Stimulated activated CD8-positive, alpha-beta memory T cell treated with anti-CD3 and anti-CD28 coated beads, Interleukin-7, amount 100 ng/mL, for 24 hours (primary cell): ENCODE results near the gene JAML.

Source experiments
- DNase-seq: peaks from one replicate; pipeline ENCODE4 v3.0.0-alpha.2; 2020; ENCODE audit warnings: low read depth

The JAML gene, protein sequence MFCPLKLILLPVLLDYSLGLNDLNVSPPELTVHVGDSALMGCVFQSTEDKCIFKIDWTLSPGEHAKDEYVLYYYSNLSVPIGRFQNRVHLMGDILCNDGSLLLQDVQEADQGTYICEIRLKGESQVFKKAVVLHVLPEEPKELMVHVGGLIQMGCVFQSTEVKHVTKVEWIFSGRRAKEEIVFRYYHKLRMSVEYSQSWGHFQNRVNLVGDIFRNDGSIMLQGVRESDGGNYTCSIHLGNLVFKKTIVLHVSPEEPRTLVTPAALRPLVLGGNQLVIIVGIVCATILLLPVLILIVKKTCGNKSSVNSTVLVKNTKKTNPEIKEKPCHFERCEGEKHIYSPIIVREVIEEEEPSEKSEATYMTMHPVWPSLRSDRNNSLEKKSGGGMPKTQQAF

DNA sequence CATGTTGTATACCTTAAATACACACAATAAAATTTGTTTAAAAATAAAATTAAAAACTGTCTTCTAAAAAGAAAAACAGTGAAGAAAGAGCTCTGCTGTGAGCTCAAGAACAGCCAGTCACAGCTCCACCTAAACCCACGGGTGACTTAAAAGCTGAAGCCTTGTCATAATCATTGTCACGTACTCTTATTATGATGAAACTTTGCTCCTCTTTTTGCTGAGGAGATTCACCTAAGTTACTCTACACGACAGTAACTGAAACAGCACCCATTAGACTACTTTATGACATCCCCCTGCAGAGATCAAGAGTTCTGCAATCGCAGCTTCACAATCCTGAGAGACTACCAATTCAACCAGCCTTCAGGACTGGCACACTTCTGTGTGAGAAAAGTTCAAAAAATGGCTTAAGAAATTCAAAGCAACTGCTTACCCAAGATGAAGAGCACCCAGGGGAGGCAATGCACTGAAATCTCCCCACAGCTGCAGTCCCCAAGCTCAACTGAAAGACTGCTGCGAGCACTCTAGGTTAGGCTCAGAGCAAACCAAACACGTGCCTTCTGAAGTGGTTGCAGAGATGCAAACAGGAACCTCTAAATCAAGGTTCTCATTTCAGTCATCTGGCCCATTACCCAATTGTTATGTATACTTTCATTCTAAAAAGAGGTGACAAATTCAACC is at the start of gene JAML:
Gene JAML (minus strand): TSS at position 501 of the 678 bp plus-strand sequence. CDS start 10,145 bp downstream, outside the sequence.
- no peak for DNase-seq

DNA sequence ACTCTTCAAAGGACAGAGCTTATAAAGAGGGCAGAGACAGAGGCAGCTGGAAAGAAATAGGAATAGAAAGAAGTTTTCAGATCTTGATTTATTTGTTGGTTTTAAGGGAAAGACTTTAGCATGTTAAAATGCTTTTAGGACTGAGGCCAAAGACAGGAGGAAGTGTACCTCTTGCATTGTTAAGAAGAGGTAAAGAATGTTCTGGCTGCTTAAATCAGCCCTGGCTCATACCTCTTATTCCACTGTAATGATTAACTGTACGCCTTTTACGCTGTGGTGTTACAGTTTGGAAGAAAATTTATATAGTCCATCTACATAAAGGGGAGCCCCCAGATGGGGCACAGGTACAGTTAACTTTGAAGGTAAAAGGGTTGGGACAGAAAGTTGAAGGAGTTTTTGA is 49.4 kb upstream of the JAML start:
- no peak for DNase-seq

DNA sequence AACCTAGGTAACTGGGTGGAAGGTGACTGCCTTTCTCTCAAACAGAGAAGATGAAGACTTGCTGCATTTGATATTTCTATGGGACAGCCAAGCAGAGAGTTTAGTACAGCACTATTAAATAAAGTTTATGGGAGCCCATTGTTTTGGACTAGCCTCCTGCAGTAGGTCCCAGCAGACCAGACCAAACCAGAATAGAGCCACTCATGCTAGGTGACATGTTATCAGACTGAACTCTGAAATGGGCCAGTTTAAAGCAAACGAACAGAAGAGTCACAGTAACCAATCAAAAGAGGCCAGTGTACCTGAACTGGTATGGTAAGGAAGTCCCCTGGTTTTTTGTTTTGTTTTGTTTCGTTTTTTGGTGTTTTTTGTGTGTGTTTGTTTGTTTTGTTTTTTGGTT is 47.2 kb upstream of the JAML start:
- DNase-seq, result no peak

DNA sequence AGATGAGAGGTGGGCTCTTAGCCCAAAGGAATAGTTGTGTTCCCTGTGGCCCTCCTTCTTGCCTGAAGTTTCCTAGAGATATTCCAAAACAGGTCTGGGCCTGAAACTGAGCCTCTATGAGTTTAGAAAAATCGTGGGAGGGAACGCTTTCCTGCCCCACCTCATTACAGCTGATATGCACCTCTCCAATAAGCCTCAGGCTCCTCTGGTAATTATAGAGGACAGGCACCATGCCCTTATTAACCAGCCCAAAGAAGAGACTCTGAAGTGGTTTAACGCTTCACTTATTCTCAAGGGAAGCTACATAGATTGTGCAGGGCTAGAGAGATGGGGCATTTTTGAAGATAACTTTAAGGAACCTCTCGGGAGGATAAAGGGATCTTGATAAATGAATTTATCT is 42.7 kb upstream of the JAML start:
- no peak for DNase-seq

GRCh38 chr11:118265954-118266353 is 41.1 kb upstream of the JAML start:
- DNase-seq, result no peak

- DNase-seq, result no peak
Measured at GRCh38 chr11:118264569-118265465, 40.0 kb upstream of the JAML start.

DNA sequence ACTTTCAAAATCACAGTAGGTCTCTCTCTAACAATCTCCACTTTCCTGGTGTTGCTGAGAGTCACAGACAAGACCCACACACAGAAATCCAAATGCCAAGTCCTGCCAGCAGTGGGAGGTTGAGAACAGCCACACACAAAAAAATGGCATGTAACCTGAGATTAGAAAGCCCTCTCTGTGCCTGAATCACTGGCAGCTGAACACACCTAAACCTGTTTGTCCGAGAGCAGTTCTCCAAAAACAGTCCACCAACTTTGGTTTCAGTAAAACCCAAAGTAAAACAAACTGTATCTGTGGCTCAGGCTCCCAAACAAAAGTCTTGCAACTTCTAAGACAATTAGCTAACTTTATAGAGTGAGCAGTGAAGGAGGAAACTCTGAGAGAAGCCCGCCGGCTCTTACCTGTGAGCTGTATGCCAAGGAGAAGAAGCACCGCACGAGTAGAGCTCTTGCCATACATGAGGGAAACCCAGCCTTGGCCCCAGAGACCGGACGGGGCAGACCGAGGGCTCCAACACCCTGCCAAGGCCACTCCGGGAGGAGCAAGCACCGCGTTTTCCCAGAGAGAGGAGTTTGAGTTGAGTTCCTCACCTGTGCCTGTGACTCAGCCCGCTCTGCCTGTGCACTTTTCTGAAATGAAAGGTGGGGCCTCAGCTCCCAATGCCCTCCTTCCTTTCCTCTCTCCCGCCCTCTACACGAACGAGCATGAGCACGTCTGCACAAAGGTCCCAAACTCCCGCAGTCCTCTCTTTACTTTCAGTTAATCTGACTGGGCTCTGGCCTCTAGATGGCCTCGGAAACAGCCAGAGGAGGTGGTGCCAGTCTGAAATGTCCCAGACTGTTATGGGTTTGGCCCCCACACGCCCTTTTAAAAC is 39.1 kb upstream of the JAML start, which contains the start of gene MPZL2:
Gene MPZL2 (minus strand): TSS at position 603 of the 874 bp plus-strand sequence. CDS start 144 bp downstream, at position 459.
- DNase-seq, result no peak

- DNase-seq, result no peak
Measured at GRCh38 chr11:118263112-118263511, 38.3 kb upstream of the JAML start.

GRCh38 chr11:118260353-118260752 is 35.5 kb upstream of the JAML start:
- no peak for DNase-seq

DNA sequence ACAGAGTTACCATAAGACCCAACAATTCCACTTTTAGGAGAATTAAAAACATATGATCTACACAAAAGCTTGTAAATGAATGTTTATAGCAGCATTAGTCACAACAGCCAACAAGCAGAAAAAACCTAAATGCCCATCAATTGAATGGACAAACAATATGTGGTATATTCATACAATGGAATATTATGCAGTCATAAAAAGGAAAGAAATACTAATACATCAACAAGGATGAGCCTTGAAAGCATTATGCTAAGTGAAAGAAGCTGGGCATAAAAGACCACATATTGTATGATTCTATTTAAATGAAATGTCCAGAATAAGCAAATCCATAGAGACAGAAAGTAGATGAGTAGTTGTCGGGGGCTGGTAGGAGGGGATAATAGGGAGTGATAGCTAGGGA is 34.3 kb upstream of the JAML start:
- no peak for DNase-seq

DNA sequence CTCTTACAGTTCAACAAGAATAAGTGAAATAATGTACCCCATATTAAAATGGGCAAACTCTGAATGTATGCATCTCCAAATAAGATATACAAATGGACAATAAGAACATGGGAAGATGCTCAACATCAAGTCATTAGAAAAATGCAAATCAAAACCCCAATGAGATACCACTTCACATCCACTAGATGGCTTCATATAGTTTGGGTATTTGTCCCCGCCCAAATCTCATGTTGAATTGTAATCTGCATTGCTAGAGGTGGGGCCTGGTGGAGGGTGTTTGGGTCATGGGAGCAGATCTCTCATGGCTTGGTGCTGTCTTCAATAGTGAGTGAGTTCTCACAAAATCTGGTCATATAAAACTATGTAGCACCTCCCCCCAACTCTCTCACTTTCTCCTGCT is 33.6 kb upstream of the JAML start:
- no peak for DNase-seq

DNA sequence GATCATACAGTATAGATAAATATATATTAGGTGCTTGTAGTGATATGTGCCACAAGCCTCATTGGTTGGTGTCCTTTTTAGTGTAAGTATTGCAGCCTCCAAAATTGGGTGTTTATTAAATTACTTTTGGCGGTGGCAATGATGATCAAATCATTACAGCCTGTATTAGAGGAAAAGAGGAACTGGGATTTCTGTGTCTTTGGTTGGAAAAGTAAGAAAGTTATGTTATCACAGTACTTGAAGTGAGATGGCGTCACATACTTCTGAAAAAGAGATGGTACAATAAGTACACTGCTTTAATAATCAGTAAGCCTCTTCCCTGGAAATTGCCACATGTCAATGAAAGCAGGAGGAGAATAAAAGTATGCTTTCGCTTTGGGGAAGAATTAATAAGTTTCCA is 27.9 kb upstream of the JAML start:
- no peak for DNase-seq

- peak; percentile 59 for DNase-seq
Measured at GRCh38 chr11:118251858-118252652, 27.2 kb upstream of the JAML start, which contains the start of gene MPZL3. TSS of gene MPZL3 (minus strand) at chr11:118252365. CDS start at chr11:118252294, 71 bp downstream.

- DNase-seq, result no peak
Measured at GRCh38 chr11:118247041-118247440, 22.2 kb upstream of the JAML start.

- no peak for DNase-seq
Measured at GRCh38 chr11:118245936-118246562, 21.2 kb upstream of the JAML start.

DNA sequence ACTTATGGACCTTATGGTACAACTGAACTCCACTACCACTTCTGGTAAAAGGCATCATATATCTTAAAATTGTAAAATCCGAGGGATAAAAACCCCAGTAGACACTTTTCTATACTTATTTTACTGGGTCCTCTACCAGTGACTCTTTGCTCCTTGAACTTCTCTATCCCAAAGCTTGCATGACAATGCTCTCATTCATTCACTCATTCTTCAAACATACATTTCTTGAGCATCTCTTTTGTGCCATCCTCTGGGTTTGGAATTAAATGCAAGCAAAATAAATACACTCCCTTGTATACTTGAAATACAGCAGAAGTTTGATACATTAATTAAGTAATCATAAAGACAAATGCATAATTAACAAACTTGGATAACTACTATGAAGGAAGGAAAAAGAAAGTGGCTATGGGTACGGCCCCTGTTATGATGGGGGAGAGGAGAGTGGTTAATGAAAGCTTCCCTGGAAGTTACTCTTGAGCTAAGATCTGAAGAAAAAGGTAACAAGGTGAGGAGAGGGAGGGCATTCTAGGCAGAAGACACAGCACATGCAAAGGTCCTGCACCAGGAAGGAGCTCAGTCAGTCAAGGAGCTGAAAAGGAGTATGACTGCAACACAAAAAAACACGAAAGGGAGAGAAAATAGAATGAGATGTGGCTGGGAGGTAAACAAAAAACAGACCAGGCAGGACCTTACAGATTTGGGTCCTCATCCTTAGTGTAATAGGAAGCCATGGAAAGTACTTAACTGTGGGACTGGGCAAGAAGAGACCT is 19.4 kb upstream of the JAML start:
- no peak for DNase-seq

GRCh38 chr11:118243161-118243560 is 18.4 kb upstream of the JAML start:
- DNase-seq, result no peak

- DNase-seq, result no peak
Measured at GRCh38 chr11:118241764-118242098, 16.9 kb upstream of the JAML start.
